BE2C (cell line): ENCODE measurements around the gene ST6GALNAC1.

Experiments
- DNase-seq: peaks from one replicate; pipeline ENCODE4 v3.0.0-alpha.2; 2020
- H3K27me3 ChIP-seq: fragments of 250-450 bp; sonication (Bioruptor Pico); 2 replicates; pipeline ENCODE4 v1.5.1; 2020; ENCODE audit warnings: mild to moderate bottlenecking
- H3K36me3 ChIP-seq: fragments of 250-450 bp; sonication (Bioruptor Pico); 2 replicates; pipeline ENCODE4 v1.5.1; 2020; ENCODE audit warnings: mild to moderate bottlenecking
- H3K4me1 ChIP-seq: fragments of 250-450 bp; sonication (Bioruptor Pico); 2 replicates; pipeline ENCODE4 v1.5.1; 2020
- H3K4me3 ChIP-seq: 2 replicates; pipeline ENCODE4 v1.5.1; 2011; ENCODE audit warnings: low read depth, low read length
- H3K9me3 ChIP-seq: fragments of 250-450 bp; sonication (Bioruptor Pico); 2 replicates; pipeline ENCODE4 v1.5.1; 2020
- CTCF ChIP-seq: IDR thresholded peaks from 2 replicates; pipeline ENCODE4 v1.5.1; 2012; ENCODE audit warnings: mild to moderate bottlenecking, low read depth, low read length

The ST6GALNAC1 gene

GRCh38 chr17:76667786-76668453 is 24.4 kb upstream of the ST6GALNAC1 start:
- DNase-seq, result no peak
- Histone ChIP-seq H3K4me1 (peaks cover 4% of the 10 kb centered on the region), H3K36me3 (no peaks in the 10 kb centered on the region), H3K27me3 (no peaks in the 10 kb centered on the region), H3K9me3 (no peaks in the 10 kb centered on the region), H3K4me3 (no peak overlapping the region)
- TF ChIP-seq CTCF, result no peak

- H3K36me3 ChIP-seq, result no peaks in the 10 kb centered on the region
- DNase-seq, result no peak
- H3K9me3 ChIP-seq, result no peaks in the 10 kb centered on the region
- no peak overlapping the region for H3K4me3 ChIP-seq
- H3K27me3 ChIP-seq, result no peaks in the 10 kb centered on the region
- peaks cover 4% of the 10 kb centered on the region for H3K4me1 ChIP-seq
- TF ChIP-seq CTCF, result no peak
Measured at GRCh38 chr17:76667491-76667755, 23.9 kb upstream of the ST6GALNAC1 start.

- Histone ChIP-seq H3K4me1 (peaks cover 3% of the 10 kb centered on the region; the same call in 1 of the 2 replicates), H3K27me3 (no peaks in the 10 kb centered on the region), H3K36me3 (no peaks in the 10 kb centered on the region), H3K4me3 (no peak overlapping the region), H3K9me3 (no peaks in the 10 kb centered on the region)
- no peak for DNase-seq
- no peak for TF ChIP-seq CTCF
Measured at GRCh38 chr17:76660656-76661042, 17.1 kb upstream of the ST6GALNAC1 start.

DNA sequence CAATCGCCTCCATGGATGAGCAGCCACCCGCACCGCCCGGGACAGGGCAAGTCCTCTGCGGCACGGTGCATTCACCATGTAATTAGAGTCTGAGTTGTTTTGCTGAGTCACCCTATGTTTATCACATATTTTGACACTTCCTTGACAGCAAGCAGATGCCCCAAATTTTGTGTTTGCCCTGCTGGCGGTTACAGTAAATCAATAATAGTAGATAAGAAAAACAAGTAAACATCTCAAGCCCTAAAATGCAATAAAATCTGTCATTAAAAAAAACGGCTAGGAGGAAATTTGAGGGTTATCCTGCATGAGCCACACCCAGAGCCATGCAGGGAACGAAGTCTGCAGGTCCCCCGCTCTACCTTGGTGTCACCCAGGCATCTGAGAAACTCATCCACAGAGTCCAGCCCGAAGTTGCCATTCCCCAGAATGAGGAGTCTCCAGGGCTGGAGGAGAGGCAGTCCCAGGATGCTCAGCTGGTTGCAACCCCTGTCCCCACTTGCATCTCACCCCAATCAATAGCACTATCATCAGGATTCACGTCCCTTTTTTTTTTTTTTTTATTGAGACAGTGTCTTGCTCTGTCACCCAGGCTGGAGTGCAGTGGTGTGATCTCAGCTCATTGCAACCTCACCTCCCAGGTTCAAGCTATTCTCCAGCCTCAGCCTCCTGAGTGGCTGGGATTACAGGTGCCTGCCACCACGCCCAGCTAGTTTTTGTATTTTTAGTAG is 16.5 kb upstream of the ST6GALNAC1 start:
- Histone ChIP-seq H3K36me3 (no peaks in the 10 kb centered on the region), H3K4me1 (peaks cover 3% of the 10 kb centered on the region; the same call in 1 of the 2 replicates), H3K9me3 (no peaks in the 10 kb centered on the region), H3K4me3 (peak overlapping the region; percentile 30), H3K27me3 (no peaks in the 10 kb centered on the region)
- no peak for TF ChIP-seq CTCF
- peak; percentile 81 for DNase-seq

- Histone ChIP-seq H3K4me3 (no peak overlapping the region), H3K27me3 (no peaks in the 10 kb centered on the region), H3K9me3 (no peaks in the 10 kb centered on the region), H3K4me1 (peaks cover 3% of the 10 kb centered on the region; the same call in 1 of the 2 replicates), H3K36me3 (no peaks in the 10 kb centered on the region)
- TF ChIP-seq CTCF, result no peak
- DNase-seq, result no peak
Measured at GRCh38 chr17:76658242-76658662, 14.7 kb upstream of the ST6GALNAC1 start.
